Measurements from ENCODE around the gene RING1.

RING1 gene

GRCh38 chr6:33237741-33238140 lies 29.4 kb downstream of the RING1 start:
- FAIRE-seq, result no peak
- no peak for DNase-seq (ENCODE audit: insufficient read length, low spot score)

- FAIRE-seq (no peak), DNase-seq (ENCODE audit: insufficient read length, low spot score) (no peak)
These were observed 33.7 kb downstream of the RING1 start for GRCh38 chr6:33241968-33242367.

- DNase-seq (ENCODE audit: insufficient read length, low spot score), result no peak
- FAIRE-seq, result no peak
These were observed 35.2 kb downstream of the RING1 start for GRCh38 chr6:33243476-33243875.

GRCh38 chr6:33247977-33248642 lies 39.8 kb downstream of the RING1 start:
- FAIRE-seq, result peak; percentile 77
- peak; percentile 78 for DNase-seq (ENCODE audit: insufficient read length, low spot score)

- FAIRE-seq, result no peak
These were observed 40.3 kb downstream of the RING1 start for GRCh38 chr6:33248643-33248931.

GRCh38 chr6:33248932-33249731 lies 40.8 kb downstream of the RING1 start:
- DNase-seq (ENCODE audit: insufficient read length, low spot score), result peak; percentile 95
- FAIRE-seq, result peak; percentile 97

More at GRCh38 chr6:33248643-33248931, 40.3 kb downstream of the RING1 start:
- DNase-seq (ENCODE audit: insufficient read length, low spot score), result no peak

- FAIRE-seq, result no peak
- no peak for DNase-seq (ENCODE audit: insufficient read length, low spot score)
These were observed 41.7 kb downstream of the RING1 start for GRCh38 chr6:33249732-33250630.

DNA sequence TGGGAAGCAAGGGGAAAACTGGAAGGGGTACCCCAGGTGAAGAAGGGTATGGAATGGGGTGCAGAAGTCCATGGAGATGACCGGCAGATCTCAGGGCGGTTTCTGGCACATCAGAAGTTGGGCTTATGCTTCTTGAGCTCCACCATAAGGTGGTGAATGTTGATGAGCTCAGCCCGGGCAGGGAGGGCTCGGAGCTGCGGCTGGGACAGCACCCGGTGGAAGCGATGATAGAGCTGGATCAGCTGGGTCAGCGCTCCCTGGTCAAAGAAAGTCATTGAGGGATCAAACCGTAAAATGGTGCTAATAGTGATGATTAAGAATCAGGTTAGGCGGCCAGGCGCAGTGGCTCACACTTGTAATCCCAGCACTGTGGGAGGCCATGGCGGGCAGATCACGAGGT lies 42.4 kb downstream of the RING1 start:
- FAIRE-seq (no peak), DNase-seq (ENCODE audit: insufficient read length, low spot score) (no peak)

- DNase-seq (ENCODE audit: insufficient read length, low spot score) (no peak), FAIRE-seq (no peak)
These were observed 43.2 kb downstream of the RING1 start for GRCh38 chr6:33251395-33252012.

GRCh38 chr6:33252759-33253158 lies 44.5 kb downstream of the RING1 start:
- FAIRE-seq (no peak), DNase-seq (ENCODE audit: insufficient read length, low spot score) (no peak)

DNA sequence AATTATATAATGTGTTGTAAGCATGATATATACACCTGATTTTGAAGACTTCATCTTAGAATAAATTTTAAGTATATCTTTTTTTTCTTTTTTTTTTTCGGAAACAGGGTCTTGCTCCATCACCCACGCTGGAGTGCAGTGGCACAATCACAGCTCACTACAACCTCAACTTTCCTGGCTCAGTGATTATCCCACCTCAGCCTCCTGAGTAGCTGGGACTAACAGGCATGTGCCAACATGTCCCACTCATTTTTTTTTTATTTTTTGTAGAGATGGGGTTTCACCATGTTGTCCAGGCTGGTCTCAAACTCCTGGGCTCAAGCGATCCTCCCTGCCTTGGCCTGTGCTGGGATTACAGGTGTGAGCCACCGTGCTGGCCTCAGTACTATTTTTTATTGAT lies 46.3 kb downstream of the RING1 start:
- FAIRE-seq (no peak), DNase-seq (ENCODE audit: insufficient read length, low spot score) (no peak)

GRCh38 chr6:33259032-33259431 lies 50.7 kb downstream of the RING1 start:
- FAIRE-seq, result no peak
- no peak for DNase-seq (ENCODE audit: insufficient read length, low spot score)

All from HTR-8/SVneo (cell line).